GM19240 (cell line): Measurements from ENCODE around the gene MPO.

Experiments used
- DNase-seq: peaks from one replicate; pipeline ENCODE4 v3.0.0; 2011; ENCODE audit warnings: low spot score; ENCODE audit not compliant: insufficient read length

MPO gene

GRCh38 chr17:58279736-58280479, 827 bp downstream of the MPO start:
- no peak for DNase-seq

- DNase-seq: no peak
These were observed 1.6 kb downstream of the MPO start for GRCh38 chr17:58279016-58279711.

GRCh38 chr17:58278661-58279015, 2.1 kb downstream of the MPO start:
- no peak for DNase-seq

- DNase-seq: no peak
These were observed 2.7 kb downstream of the MPO start for GRCh38 chr17:58277802-58278595.

GRCh38 chr17:58277107-58277801, 3.5 kb downstream of the MPO start:
- no peak for DNase-seq

GRCh38 chr17:58276423-58276822, 4.3 kb downstream of the MPO start:
- DNase-seq: no peak

- DNase-seq: no peak
These were observed 5.3 kb downstream of the MPO start for GRCh38 chr17:58275417-58275816.

- no peak for DNase-seq
These were observed 7.2 kb downstream of the MPO start for GRCh38 chr17:58273453-58274104.

GRCh38 chr17:58272367-58273280, 8.1 kb downstream of the MPO start:
- no peak for DNase-seq

GRCh38 chr17:58271216-58271931, 9.4 kb downstream of the MPO start:
- DNase-seq: no peak

GRCh38 chr17:58270476-58271215, 10.1 kb downstream of the MPO start:
- DNase-seq: no peak

- no peak for DNase-seq
These were observed 11.0 kb downstream of the MPO start for GRCh38 chr17:58269557-58270291.

- DNase-seq: no peak
These were observed 11.8 kb downstream of the MPO start for GRCh38 chr17:58268774-58269556.

GRCh38 chr17:58268326-58268725, 12.4 kb downstream of the MPO start:
- no peak for DNase-seq

GRCh38 chr17:58267347-58268324, 13.1 kb downstream of the MPO start:
- no peak for DNase-seq
